ENCODE results near the gene NBPF11.
"Not testable (repeated sequence)": the region's sequence is repeated elsewhere in the genome, so short reads cannot be mapped to it uniquely, and the experiment has no call there.

The NBPF11 gene

GRCh38 chr1:148149050-148149815 is 2.8 kb downstream of the NBPF11 start:
- DNase-seq (ENCODE audit: low read depth, low spot score) = not testable (repeated sequence)

GRCh38 chr1:148147052-148147838 is 4.8 kb downstream of the NBPF11 start:
- DNase-seq (ENCODE audit: low read depth, low spot score) = not testable (repeated sequence)

GRCh38 chr1:148146191-148146997 is 5.7 kb downstream of the NBPF11 start:
- not testable (repeated sequence) for DNase-seq (ENCODE audit: low read depth, low spot score)

- not testable (repeated sequence) for DNase-seq (ENCODE audit: low read depth, low spot score)
These were observed 8.9 kb downstream of the NBPF11 start for GRCh38 chr1:148143223-148143622.

DNA sequence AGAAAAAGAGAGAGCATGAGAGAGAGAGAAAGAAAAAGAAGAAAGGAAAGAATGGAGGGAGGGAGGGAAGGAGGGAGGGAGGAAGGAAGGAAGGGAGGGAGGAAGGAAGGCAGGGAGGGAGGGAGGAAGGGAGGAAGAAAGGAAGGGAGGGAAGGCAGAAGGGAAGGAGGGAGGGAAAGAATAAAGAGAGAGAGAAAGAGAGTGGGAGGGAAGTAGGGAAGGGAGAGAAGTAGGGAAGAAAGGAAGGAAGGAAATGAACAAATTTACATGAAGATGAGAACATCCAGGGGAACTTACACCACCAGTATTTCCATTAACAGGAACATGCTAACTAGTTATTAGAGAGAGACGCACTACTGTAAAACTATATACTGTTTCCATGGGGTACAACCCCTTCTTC is 10.1 kb downstream of the NBPF11 start:
- DNase-seq (ENCODE audit: low read depth, low spot score) = not testable (repeated sequence)

GRCh38 chr1:148138606-148139005 is 13.5 kb downstream of the NBPF11 start:
- not testable (repeated sequence) for DNase-seq (ENCODE audit: low read depth, low spot score)

DNA sequence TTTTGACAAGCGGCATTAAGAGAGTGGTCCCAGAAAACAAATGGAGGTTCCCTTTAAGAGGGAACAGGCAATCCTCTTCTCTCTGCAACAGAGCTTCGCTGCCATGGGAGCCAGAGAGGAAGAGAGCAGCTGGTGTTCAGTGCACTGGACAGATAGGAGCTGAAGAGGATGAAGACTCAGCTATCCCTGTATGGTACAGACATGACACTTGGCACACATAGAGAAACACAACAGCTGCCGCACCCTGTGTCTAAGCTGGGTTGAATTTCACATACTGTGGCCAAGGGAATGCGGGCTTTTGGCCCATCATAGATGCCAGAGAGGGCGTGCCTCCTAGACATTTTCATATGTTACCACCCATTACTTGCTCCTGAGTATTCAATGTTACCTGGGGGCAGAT is 29.7 kb downstream of the NBPF11 start:
- not testable (repeated sequence) for DNase-seq (ENCODE audit: low read depth, low spot score)

- DNase-seq (ENCODE audit: low read depth, low spot score) = peak; percentile 49
These were observed 31.7 kb downstream of the NBPF11 start for GRCh38 chr1:148120395-148120794.

DNA sequence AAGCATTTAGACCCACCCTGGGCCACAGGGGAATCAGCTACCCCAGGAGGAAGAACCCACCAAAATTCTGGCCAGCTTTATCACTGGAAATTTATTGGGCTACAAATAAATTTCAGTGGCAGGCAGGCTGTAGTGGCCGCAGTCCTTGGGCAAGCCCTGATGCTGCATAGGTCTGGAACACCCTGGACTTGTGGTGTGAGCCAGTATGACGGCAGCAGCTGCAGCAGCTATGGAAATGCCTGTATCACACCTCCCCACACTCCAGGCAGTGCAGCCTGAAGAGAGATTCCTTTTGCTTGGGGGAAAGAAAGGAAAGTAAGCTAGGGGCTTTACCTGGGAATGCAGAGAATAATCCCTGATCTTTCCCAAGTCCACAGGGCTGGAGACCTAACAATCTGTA is 56.3 kb downstream of the NBPF11 start:
- not testable (repeated sequence) for DNase-seq (ENCODE audit: low read depth, low spot score)

GRCh38 chr1:148086196-148086595 is 65.9 kb downstream of the NBPF11 start:
- DNase-seq (ENCODE audit: low read depth, low spot score) = not testable (repeated sequence)

GRCh38 chr1:148081205-148081604 is 70.9 kb downstream of the NBPF11 start:
- DNase-seq (ENCODE audit: low read depth, low spot score) = not testable (repeated sequence)

DNA sequence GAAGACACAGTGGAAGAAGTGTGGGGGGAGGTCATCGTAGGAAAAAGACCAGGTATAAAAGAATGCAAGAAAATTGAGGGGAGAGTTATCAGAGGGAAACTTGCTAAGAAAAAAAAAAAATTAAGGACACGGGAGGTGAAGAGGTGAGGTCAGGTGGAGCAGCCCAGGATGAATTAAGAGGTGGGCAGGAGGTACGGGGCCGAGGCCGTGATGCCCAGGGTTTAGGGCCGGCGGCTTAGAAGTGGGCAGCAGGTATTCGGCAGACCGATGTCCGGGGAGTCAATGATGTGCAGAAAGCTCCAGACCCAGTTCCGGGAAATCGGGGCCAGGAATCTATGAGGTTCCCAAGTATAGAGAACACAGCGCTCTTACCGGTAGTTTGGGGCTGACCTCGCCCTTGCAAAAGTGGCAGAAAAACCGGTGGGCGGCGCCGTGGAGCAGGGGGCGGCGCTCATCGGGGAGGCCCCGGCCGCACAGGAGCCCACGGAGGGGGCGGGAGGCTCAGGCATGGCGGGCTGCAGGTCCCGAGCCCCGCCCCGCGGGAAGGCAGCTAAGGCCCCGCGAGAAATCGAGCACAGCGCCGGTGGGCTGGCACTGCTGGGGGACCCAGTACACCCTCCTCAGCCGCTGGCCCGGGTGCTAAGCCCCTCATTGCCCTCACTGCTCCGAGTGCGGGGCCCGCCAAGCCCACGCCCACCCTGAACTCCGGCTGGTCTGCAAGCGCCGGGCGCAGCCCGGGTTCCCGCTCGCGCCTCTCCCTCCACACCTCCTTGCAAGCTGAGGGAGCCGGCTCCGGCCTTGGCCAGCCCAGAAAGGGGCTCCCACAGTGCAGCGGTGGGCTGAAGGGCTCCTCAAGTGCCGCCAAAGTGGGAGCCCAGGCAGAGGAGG is 73.2 kb downstream of the NBPF11 start:
- not testable (repeated sequence) for DNase-seq (ENCODE audit: low read depth, low spot score)

GRCh38 chr1:148078090-148078489 is 74.0 kb downstream of the NBPF11 start:
- not testable (repeated sequence) for DNase-seq (ENCODE audit: low read depth, low spot score)

GRCh38 chr1:148077458-148077857 is 74.6 kb downstream of the NBPF11 start:
- not testable (repeated sequence) for DNase-seq (ENCODE audit: low read depth, low spot score)

GRCh38 chr1:148073392-148073791 is 78.7 kb downstream of the NBPF11 start:
- DNase-seq (ENCODE audit: low read depth, low spot score) = not testable (repeated sequence)

- DNase-seq (ENCODE audit: low read depth, low spot score) = not testable (repeated sequence)
These were observed 83.5 kb downstream of the NBPF11 start for GRCh38 chr1:148068606-148069005.

- not testable (repeated sequence) for DNase-seq (ENCODE audit: low read depth, low spot score)
These were observed 83.9 kb downstream of the NBPF11 start for GRCh38 chr1:148068201-148068600.

GRCh38 chr1:148060294-148060701 is 91.8 kb downstream of the NBPF11 start:
- DNase-seq (ENCODE audit: low read depth, low spot score) = peak; percentile 5

DNA sequence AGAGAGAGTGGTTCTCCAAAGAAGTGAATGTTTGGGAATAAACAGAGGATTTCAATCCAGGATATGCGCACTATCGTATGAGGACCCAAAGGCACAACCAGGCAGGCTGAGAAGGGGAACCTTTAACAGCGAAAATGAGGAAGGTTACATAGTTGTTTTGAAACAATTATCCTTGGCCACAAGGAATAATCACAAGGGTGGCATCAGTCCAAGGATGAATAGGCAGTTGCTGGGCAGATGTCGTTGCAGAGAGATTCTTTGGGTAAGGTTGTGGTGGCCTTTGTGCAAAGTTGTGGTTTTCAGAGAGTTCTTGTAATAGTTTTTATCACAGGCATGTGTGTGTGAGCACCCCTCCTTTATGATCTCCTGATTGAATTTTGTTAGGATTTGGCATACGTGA is 94.7 kb downstream of the NBPF11 start:
- DNase-seq (ENCODE audit: low read depth, low spot score) = peak; percentile 67

Data from astrocyte of the hippocampus (primary cell).